Keratinocyte (primary cell): Measurements from ENCODE around the gene IL1RAPL1. TPM values are rescaled to one million over a fixed set of nuclear protein-coding genes. Genes with fewer than 3 reads are reported as not detected.
A peak's percentile ranks its signal among the peaks of the same experiment; 100 is the strongest.
"Not testable (repeated sequence)": the region's sequence is repeated elsewhere in the genome, so short reads cannot be mapped to it uniquely, and the experiment has no call there.

Experiments
- DNase-seq: peaks from one replicate; pipeline ENCODE4 v3.0.0-alpha.2; 2011; ENCODE audit warnings: low read depth, missing footprints, low spot score
- FAIRE-seq: peaks from 2 replicates; lab custom pipeline; 2011; peaks lifted over from hg19 to GRCh38; lab: Jason Lieb, UNC
- H2AFZ ChIP-seq: 2 replicates; pipeline ENCODE4 v1.6.0; 2012; ENCODE audit warnings: low read length, control low read depth, inconsistent platforms; ENCODE audit not compliant: control insufficient read depth
- H3K27ac ChIP-seq: 2 replicates; pipeline ENCODE4 v1.5.1; 2011; ENCODE audit warnings: low read length; ENCODE audit not compliant: control insufficient read depth, insufficient read depth
- H3K27me3 ChIP-seq: 3 replicates; pipeline ENCODE4 v1.6.0; 2011; ENCODE audit warnings: low read length; ENCODE audit not compliant: control insufficient read depth, insufficient read depth; ENCODE audit errors: extremely low read depth
- H3K36me3 ChIP-seq, 2 experiments: 2 replicates in 1 of 2; 3 replicates in 1 of 2; pipeline ENCODE4 v1.5.1; 2011; ENCODE audit warnings: low read length in 2 of 2, mild to moderate bottlenecking in 1 of 2; ENCODE audit not compliant: control insufficient read depth in 2 of 2, insufficient read depth in 2 of 2; ENCODE audit errors: extremely low read depth in 1 of 2
- H3K4me1 ChIP-seq: 3 replicates; pipeline ENCODE4 v1.5.1; 2011; ENCODE audit warnings: low read length; ENCODE audit not compliant: control insufficient read depth, insufficient read depth; ENCODE audit errors: extremely low read depth
- H3K4me2 ChIP-seq: 3 replicates; pipeline ENCODE4 v1.6.0; 2011; ENCODE audit warnings: low read depth, low read length; ENCODE audit not compliant: control insufficient read depth, insufficient read depth; ENCODE audit errors: extremely low read depth
- H3K4me3 ChIP-seq, 3 experiments: fragments of 200-600 bp in 1 of 3; sonication (generic) in 1 of 3; 2 replicates in 2 of 3; 3 replicates in 1 of 3; pipeline ENCODE4 v1.5.1; 2011 to 2016; ENCODE audit warnings: low read length in 3 of 3, mild to moderate bottlenecking in 3 of 3, control low read depth in 2 of 3, inconsistent platforms in 1 of 3, low read depth in 1 of 3, mixed read lengths in 1 of 3, mixed run types in 1 of 3, moderate library complexity in 1 of 3; ENCODE audit not compliant: control insufficient read depth in 2 of 3, insufficient read depth in 2 of 3; ENCODE audit errors: extremely low read depth in 1 of 3
- H3K79me2 ChIP-seq: 2 replicates; pipeline ENCODE4 v1.6.0; 2012; ENCODE audit warnings: low read length; ENCODE audit not compliant: control insufficient read depth, insufficient read depth
- H3K9ac ChIP-seq: 3 replicates; pipeline ENCODE4 v1.6.0; 2011; ENCODE audit warnings: low read length; ENCODE audit not compliant: control insufficient read depth, insufficient read depth; ENCODE audit errors: extremely low read depth
- H3K9me1 ChIP-seq: 3 replicates; pipeline ENCODE4 v1.6.0; 2011; ENCODE audit warnings: low read length; ENCODE audit not compliant: control insufficient read depth, insufficient read depth; ENCODE audit errors: extremely low read depth
- H3K9me3 ChIP-seq: 2 replicates; pipeline ENCODE4 v1.5.1; 2012; ENCODE audit warnings: low read depth, low read length; ENCODE audit not compliant: control insufficient read depth
- H4K20me1 ChIP-seq: 3 replicates; pipeline ENCODE4 v1.6.0; 2011; ENCODE audit warnings: low read length; ENCODE audit not compliant: control insufficient read depth, insufficient read depth; ENCODE audit errors: extremely low read depth
- CTCF ChIP-seq, 3 experiments: IDR thresholded peaks in 1 of 3; conservative IDR thresholded peaks in 1 of 3; optimal IDR thresholded peaks in 1 of 3; 2 replicates in 2 of 3; 3 replicates in 1 of 3; pipeline versions ENCODE3 to v1.5.1; 2011; ENCODE audit warnings: low read length in 3 of 3, mild to moderate bottlenecking in 3 of 3, moderate library complexity in 2 of 3, control low read depth in 1 of 3, inconsistent platforms in 1 of 3; ENCODE audit not compliant: insufficient read depth in 2 of 3; ENCODE audit errors: extremely low read depth in 1 of 3
- EZH2 ChIP-seq: IDR thresholded peaks from one replicate; pipeline ENCODE4 v1.6.1; 2012; ENCODE audit warnings: inconsistent platforms, mild to moderate bottlenecking, low read length, moderate library complexity
- dilution Hi-C: fragments of 300-500 bp; cut with MboI; formaldehyde crosslinking; loops from one replicate; pipeline ENCODE4 v1.7.0; 2020; ENCODE audit warnings: low sequenced_read_pairs; ENCODE audit not compliant: extremely low pct_ligation_motif_present
- polyA plus RNA-seq, 5 experiments: library from polyadenylated mRNA; depleted of rRNA in 3 of 5; stranded (reverse) in 3 of 5; stranded (forward) in 1 of 5; unstranded in 1 of 5; fragments of >200 nt; gene quantifications; 1 replicate in 1 of 5; 2 replicates in 3 of 5; 3 replicates in 1 of 5; pipeline versions ENCODE4 v1.2.1 to v1.2.3, GENCODE V29; 2011 to 2012; ENCODE audit warnings: missing spikeins in 2 of 5, low read depth in 1 of 5, low replicate concordance in 1 of 5

The IL1RAPL1 gene
- polyA plus RNA-seq, 1 donor (not counting 4 experiments of a cell fraction or from before 2014, with no cell fraction given), result 2.8 TPM

- TF ChIP-seq CTCF (optimal IDR thresholded peaks at IDR 0.05 in 1 of 3, IDR thresholded peaks at IDR 0.05 in 1 of 3, conservative IDR thresholded peaks at IDR 0.05 in 1 of 3; ENCODE audit: extremely low read depth in 1 of 3, insufficient read depth in 2 of 3, low read length in 3 of 3) (no peak), EZH2 (no peak)
- Histone ChIP-seq H3K9ac (no peak overlapping the region), H3K27ac (no peak overlapping the region), H3K4me2 (no peak overlapping the region), H3K36me3 (no peaks in the 10 kb centered on the region), H4K20me1 (no peaks in the 10 kb centered on the region), H3K4me3 (no peak overlapping the region), H3K9me1 (no peaks in the 10 kb centered on the region), H3K79me2 (no peaks in the 10 kb centered on the region), H3K9me3 (no peaks in the 10 kb centered on the region), H2AFZ (no peak overlapping the region), H3K27me3 (no peaks in the 10 kb centered on the region), H3K4me1 (no peaks in the 10 kb centered on the region)
- DNase-seq (no peak), FAIRE-seq (no peak)
- dilution Hi-C loops, result no loop called here
Measured at GRCh38 chrX:28773807-28774206, 186.6 kb downstream of the IL1RAPL1 start.

GRCh38 chrX:28787206-28787605 lies 200.0 kb downstream of the IL1RAPL1 start:
- TF ChIP-seq EZH2 (no peak), CTCF (optimal IDR thresholded peaks at IDR 0.05 in 1 of 3, IDR thresholded peaks at IDR 0.05 in 1 of 3, conservative IDR thresholded peaks at IDR 0.05 in 1 of 3; ENCODE audit: extremely low read depth in 1 of 3, insufficient read depth in 2 of 3, low read length in 3 of 3) (no peak)
- peaks cover 2% of the 10 kb centered on the region for H3K4me1 ChIP-seq
- no peaks in the 10 kb centered on the region for H3K79me2 ChIP-seq
- no peak overlapping the region for H3K4me2 ChIP-seq
- H3K9me3 ChIP-seq, result no peaks in the 10 kb centered on the region
- no peaks in the 10 kb centered on the region for H3K36me3 ChIP-seq
- dilution Hi-C loops, result no loop called here
- H3K27me3 ChIP-seq, result no peaks in the 10 kb centered on the region
- no peaks in the 10 kb centered on the region for H4K20me1 ChIP-seq
- peak; percentile 57 for FAIRE-seq
- H3K9me1 ChIP-seq, result no peaks in the 10 kb centered on the region
- no peak overlapping the region for H3K9ac ChIP-seq
- no peak for DNase-seq
- no peak overlapping the region for H3K4me3 ChIP-seq
- H2AFZ ChIP-seq, result no peak overlapping the region
- no peak overlapping the region for H3K27ac ChIP-seq

GRCh38 chrX:28800671-28801070 lies 213.4 kb downstream of the IL1RAPL1 start:
- H3K27me3 ChIP-seq, H4K20me1 ChIP-seq, H3K4me2 ChIP-seq, H3K9me1 ChIP-seq, H3K4me1 ChIP-seq, H3K36me3 ChIP-seq, DNase-seq, H3K4me3 ChIP-seq, H2AFZ ChIP-seq, FAIRE-seq, H3K79me2 ChIP-seq, dilution Hi-C loops, H3K9ac ChIP-seq, H3K27ac ChIP-seq, H3K9me3 ChIP-seq: not testable (repeated sequence)
